Gastroesophageal sphincter (tissue), 4 donors: Measurements from ENCODE around the gene NIFK. TPM values are rescaled to one million over a fixed set of nuclear protein-coding genes. Genes with fewer than 3 reads are reported as not detected.
"Not testable (repeated sequence)": the region's sequence is repeated elsewhere in the genome, so short reads cannot be mapped to it uniquely, and the experiment has no call there.

Source experiments
- ATAC-seq: fragments of 150-250 bp; one replicate; pipeline ENCODE4 v1.9.1; 2016; ENCODE audit warnings: mild to moderate bottlenecking, moderate library complexity
- H3K27ac ChIP-seq, 4 donors: fragments of 200-600 bp; sonication (generic) in 3 of 4; 1 replicate in 3 of 4; 2 replicates in 1 of 4; pipeline ENCODE4 v1.5.1; 2016 to 2019
- H3K27me3 ChIP-seq: fragments of 200-600 bp; sonication (generic); one replicate; pipeline ENCODE4 v1.5.1; 2019
- H3K36me3 ChIP-seq, 2 donors: fragments of 200-600 bp; sonication (generic); one replicate each; pipeline ENCODE4 v1.5.1; 2019; ENCODE audit warnings: control low read depth in 1 of 2
- H3K4me1 ChIP-seq, 3 donors: fragments of 200-600 bp; sonication (generic); 1 replicate in 2 of 3; 2 replicates in 1 of 3; pipeline ENCODE4 v1.5.1; 2016 to 2019; ENCODE audit warnings: control low read depth in 2 of 3
- H3K4me3 ChIP-seq, 2 donors: fragments of 200-600 bp; sonication (generic); one replicate each; pipeline ENCODE4 v1.5.1; 2019; ENCODE audit warnings: mild to moderate bottlenecking in 1 of 2, moderate library complexity in 1 of 2
- H3K9me3 ChIP-seq, 3 donors: fragments of 200-600 bp; sonication (generic); one replicate each; pipeline ENCODE4 v1.5.1; 2017 to 2019; ENCODE audit warnings: control low read depth in 2 of 3
- EP300 ChIP-seq: sonication (generic); formaldehyde crosslinking; IDR thresholded peaks from one replicate; pipeline ENCODE4 v1.6.1; 2017; ENCODE audit warnings: antibody characterized with exemption, mild to moderate bottlenecking
- POLR2A ChIP-seq, 2 donors: fragments of 450-650 bp; IDR thresholded peaks; one replicate each; pipeline ENCODE4 v1.6.1; 2017; ENCODE audit warnings: antibody characterized with exemption in 2 of 2, mild to moderate bottlenecking in 2 of 2, moderate library complexity in 1 of 2
- POLR2AphosphoS5 ChIP-seq: sonication (generic); formaldehyde crosslinking; IDR thresholded peaks from one replicate; pipeline ENCODE4 v1.6.1; 2017; ENCODE audit warnings: antibody characterized with exemption
- WGBS, 2 donors: methylation state at CpG; one replicate each; pipeline ENCODE4 v1.1.5; 2018; ENCODE audit warnings: low coverage in 1 of 2; 5-methylcytosine and 5-hydroxymethylcytosine counted together
- total RNA-seq, 4 donors: library from RNA; depleted of rRNA; stranded (reverse); fragments of >200 nt; gene quantifications; one replicate each; pipeline ENCODE4 v1.1.0, GENCODE V29; 2016
- TF ChIP-seq, protein P1 (sequence below), 4 experiments: fragments of 200-600 bp in 2 of 4; fragments of 450-650 bp in 2 of 4; sonication (generic) in 1 of 4; IDR thresholded peaks; one replicate each; pipeline ENCODE4 v1.5.1; 2017 to 2019; ENCODE audit warnings: antibody characterized with exemption in 4 of 4, mild to moderate bottlenecking in 2 of 4, moderate library complexity in 2 of 4

Gene NIFK
- total RNA-seq, 4 donors from 2014 or later: 16.2 to 92.7 (median 46.7) TPM

GRCh38 chr2:121721926-121722325, 14.7 kb downstream of the NIFK start:
- no peaks in the 10 kb centered on the region for H3K27me3 ChIP-seq
- H3K4me3 ChIP-seq: no peak overlapping the region
- peaks cover 0 to 12% of the 10 kb centered on the region in 2 donors for H3K36me3 ChIP-seq
- peak; percentile 60 for ATAC-seq
- TF ChIP-seq, protein P1, sequence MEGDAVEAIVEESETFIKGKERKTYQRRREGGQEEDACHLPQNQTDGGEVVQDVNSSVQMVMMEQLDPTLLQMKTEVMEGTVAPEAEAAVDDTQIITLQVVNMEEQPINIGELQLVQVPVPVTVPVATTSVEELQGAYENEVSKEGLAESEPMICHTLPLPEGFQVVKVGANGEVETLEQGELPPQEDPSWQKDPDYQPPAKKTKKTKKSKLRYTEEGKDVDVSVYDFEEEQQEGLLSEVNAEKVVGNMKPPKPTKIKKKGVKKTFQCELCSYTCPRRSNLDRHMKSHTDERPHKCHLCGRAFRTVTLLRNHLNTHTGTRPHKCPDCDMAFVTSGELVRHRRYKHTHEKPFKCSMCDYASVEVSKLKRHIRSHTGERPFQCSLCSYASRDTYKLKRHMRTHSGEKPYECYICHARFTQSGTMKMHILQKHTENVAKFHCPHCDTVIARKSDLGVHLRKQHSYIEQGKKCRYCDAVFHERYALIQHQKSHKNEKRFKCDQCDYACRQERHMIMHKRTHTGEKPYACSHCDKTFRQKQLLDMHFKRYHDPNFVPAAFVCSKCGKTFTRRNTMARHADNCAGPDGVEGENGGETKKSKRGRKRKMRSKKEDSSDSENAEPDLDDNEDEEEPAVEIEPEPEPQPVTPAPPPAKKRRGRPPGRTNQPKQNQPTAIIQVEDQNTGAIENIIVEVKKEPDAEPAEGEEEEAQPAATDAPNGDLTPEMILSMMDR (IDR thresholded peaks at IDR 0.05): no peak
- TF ChIP-seq POLR2A (IDR thresholded peaks at IDR 0.05) (no peak), POLR2AphosphoS5 (no peak), EP300 (no peak)
- 41 to 52% methylated on average over 6 to 8 of the region's 8 CpGs for WGBS, 2 donors
- H3K9me3 ChIP-seq: no peaks in the 10 kb centered on the region
- H3K4me1 ChIP-seq: peaks cover 0 to 11% (median 0%) of the 10 kb centered on the region in 3 donors
- no peak overlapping the region for H3K27ac ChIP-seq

- Histone ChIP-seq H3K27ac (no peak overlapping the region), H3K36me3 (no peaks in the 10 kb centered on the region), H3K27me3 (no peaks in the 10 kb centered on the region), H3K9me3 (no peaks in the 10 kb centered on the region), H3K4me1 (peaks cover 0 to 11% (median 0%) of the 10 kb centered on the region in 3 donors), H3K4me3 (no peak overlapping the region)
- 100% methylated on average over 4 of the region's 6 CpGs; no CpG with 5 or more reads in 1 of the 2 donors for WGBS, 2 donors
- no peak for TF ChIP-seq POLR2A (IDR thresholded peaks at IDR 0.05)
- TF ChIP-seq, protein P1 (IDR thresholded peaks at IDR 0.05): no peak
- TF ChIP-seq POLR2AphosphoS5: no peak
- TF ChIP-seq EP300: no peak
- no peak for ATAC-seq
Measured at GRCh38 chr2:121717529-121717928, 19.1 kb downstream of the NIFK start.

DNA sequence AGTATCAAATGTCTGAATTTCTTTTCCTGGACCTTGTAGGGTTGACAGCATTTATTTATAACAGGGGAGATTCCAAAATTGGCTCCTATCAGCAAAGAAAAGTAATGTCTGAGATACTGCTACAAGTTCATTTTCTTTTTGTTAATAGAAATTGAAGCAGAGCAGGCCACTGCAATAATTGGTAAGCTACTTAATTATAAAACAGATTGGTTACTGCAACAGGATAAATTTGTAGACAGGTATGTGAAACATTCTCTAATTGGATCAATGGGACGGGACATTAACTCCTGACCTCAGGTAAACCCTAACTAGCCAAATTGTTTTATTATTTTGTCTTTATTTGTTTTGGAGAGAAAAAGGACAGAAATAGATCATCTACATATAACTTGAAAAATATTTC, 20.5 kb downstream of the NIFK start:
- H3K4me3 ChIP-seq: no peak overlapping the region
- 83% methylated on average over 1 of the region's 1 CpG for WGBS, 2 donors
- H3K27ac ChIP-seq: no peak overlapping the region
- H3K9me3 ChIP-seq: no peaks in the 10 kb centered on the region
- no peaks in the 10 kb centered on the region for H3K27me3 ChIP-seq
- ATAC-seq: no peak
- no peaks in the 10 kb centered on the region for H3K36me3 ChIP-seq
- no peak for TF ChIP-seq POLR2AphosphoS5
- TF ChIP-seq EP300: no peak
- TF ChIP-seq, protein P1 (IDR thresholded peaks at IDR 0.05): no peak
- no peak for TF ChIP-seq POLR2A (IDR thresholded peaks at IDR 0.05)
- peaks cover 0 to 11% (median 0%) of the 10 kb centered on the region in 3 donors for H3K4me1 ChIP-seq

GRCh38 chr2:121711481-121711880, 25.2 kb downstream of the NIFK start:
- not testable (repeated sequence) for ATAC-seq, H3K27ac ChIP-seq, H3K4me1 ChIP-seq, H3K9me3 ChIP-seq, H3K36me3 ChIP-seq, H3K4me3 ChIP-seq, H3K27me3 ChIP-seq
- 81% methylated on average over 3 of the region's 3 CpGs; no CpG with 5 or more reads in 1 of the 2 donors for WGBS, 2 donors

DNA sequence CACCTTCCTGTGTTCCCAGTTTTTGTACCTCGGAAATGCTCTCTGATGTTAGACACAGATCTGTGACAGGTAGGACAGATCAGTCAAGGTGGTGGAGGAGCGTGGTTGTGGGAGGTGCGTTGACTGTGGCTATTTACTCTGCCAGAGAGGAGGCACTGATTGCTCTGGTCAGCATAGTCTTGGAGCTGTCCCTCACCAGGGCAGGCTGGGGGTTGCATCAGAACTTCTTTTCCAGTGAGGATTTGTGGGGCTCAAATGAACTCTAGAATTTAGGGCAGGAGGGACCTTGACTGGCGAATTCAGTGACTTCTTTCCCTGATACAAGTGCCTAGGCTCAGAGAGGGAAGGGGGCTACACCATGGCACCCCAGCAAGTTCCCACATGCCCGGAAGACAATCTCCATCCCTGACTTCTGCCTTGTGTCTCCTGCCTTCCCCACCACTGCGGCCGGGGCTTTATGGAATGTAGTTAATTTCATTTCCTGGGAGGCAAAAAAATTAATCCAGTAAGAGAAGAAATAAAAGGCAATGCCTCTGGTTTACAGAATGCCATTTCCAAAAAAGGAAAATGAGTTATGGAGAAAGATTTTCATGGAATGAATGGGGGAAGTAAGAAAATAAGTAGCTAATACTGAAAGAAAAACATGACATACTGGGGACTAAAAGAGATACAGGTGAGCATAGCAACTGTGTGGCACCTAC, 26.1 kb downstream of the NIFK start:
- H3K36me3 ChIP-seq: no peaks in the 10 kb centered on the region
- WGBS, 2 donors: 56 to 76% methylated on average over 3 to 6 of the region's 7 CpGs
- H3K4me1 ChIP-seq: no peaks in the 10 kb centered on the region
- H3K9me3 ChIP-seq: no peaks in the 10 kb centered on the region
- H3K4me3 ChIP-seq: no peak overlapping the region
- H3K27me3 ChIP-seq: no peaks in the 10 kb centered on the region
- no peak for TF ChIP-seq POLR2A (IDR thresholded peaks at IDR 0.05)
- TF ChIP-seq EP300: no peak
- no peak for TF ChIP-seq POLR2AphosphoS5
- TF ChIP-seq, protein P1 (IDR thresholded peaks at IDR 0.05): no peak
- no peak overlapping the region for H3K27ac ChIP-seq
- ATAC-seq: no peak
